Measurements from ENCODE around the gene MPZL2.
"Not testable (repeated sequence)": the region's sequence is repeated elsewhere in the genome, so short reads cannot be mapped to it uniquely, and the experiment has no call there.

The MPZL2 gene

GRCh38 chr11:118263695-118264568 is at the start of gene MPZL2:
MPZL2 (minus strand) TSS chr11:118264297; CDS start chr11:118264153, 144 bp downstream.
- DNase-seq, result no peak

DNA sequence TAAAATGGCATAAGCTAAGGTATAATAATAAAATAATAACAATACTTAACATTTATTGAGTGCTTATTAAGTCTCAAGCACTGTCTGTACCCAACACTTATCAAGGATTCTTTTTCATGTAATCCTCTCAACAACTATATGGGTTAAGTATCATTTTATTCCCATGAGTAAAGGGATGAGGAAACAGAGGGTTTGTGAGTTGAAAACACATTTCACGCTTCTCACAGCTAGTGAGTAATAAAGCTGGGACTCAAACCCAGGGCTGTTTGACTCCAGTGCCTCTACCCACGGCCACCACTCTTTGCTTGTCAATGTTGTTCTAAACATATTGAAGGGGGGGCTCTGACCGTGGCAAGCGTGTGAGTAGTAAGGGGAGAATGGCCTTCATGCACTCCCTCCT is 49.1 kb upstream of the MPZL2 start:
- DNase-seq, result no peak

GRCh38 chr11:118312328-118312727 is 48.2 kb upstream of the MPZL2 start:
- no peak for DNase-seq

- no peak for DNase-seq
Observed at GRCh38 chr11:118311518-118311917, 47.4 kb upstream of the MPZL2 start.

DNA sequence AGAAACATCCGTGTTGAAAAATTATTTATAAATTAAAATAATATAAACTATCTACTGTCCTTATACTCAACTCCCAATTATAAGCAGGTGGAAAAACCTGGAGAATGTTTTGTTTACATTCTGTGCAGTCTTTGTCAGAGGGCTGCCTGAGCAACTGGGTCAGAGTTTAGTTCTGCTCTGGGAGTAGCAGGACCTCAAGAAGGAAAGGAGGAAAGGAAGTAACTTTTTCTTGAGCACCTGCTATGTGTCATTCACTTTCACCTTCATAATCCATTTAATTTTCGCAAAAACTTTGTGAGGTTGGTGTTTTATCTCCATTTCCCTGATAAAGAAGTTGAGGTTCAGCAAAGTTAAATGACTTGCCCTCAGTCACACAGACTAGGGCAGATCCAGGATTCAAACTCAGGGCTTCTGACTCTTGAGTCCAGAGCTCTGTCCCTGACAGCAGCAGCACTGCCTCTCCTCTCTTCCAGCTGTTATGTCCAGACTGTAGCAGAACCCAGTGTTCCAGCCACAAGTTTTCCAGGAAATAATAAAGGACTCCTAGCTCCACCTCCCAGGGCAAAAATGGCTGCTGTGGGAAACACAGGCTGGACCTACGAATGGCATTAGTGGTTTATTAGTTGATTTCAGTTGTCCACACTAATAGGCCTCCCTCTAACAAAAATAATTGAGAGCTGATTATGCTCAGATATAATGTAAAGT is 46.8 kb upstream of the MPZL2 start:
- DNase-seq, result no peak

GRCh38 chr11:118310271-118310670 is 46.2 kb upstream of the MPZL2 start:
- no peak for DNase-seq

DNA sequence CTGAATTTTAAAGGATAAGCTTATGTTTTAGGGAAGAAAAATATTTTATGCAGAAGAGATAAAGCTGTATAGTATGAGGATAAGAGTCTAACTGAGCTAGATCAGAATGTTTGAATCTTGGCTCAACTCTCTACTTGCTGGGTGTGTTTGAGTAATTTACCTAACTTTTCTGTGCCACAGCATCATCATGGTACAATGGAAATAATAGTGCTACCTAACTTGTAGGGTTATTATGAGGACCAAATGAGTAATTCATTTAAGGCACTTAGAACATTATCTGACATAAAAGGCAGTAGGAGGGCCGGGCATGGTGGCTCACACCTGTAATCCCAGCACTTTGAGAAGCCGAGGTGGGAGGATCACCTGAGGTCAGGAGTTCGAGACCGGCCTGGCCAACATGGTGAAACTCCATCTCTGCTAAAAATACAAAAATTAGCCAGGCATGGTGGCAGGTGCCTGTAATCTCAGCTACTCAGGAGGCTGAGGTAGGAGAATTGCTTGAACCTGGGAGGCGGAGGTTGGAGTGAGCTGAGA is 45.0 kb upstream of the MPZL2 start:
- DNase-seq, result not testable (repeated sequence)

- no peak for DNase-seq
Observed at GRCh38 chr11:118306556-118306955, 42.5 kb upstream of the MPZL2 start.

- DNase-seq, result no peak
Observed at GRCh38 chr11:118305726-118306125, 41.6 kb upstream of the MPZL2 start.

DNA sequence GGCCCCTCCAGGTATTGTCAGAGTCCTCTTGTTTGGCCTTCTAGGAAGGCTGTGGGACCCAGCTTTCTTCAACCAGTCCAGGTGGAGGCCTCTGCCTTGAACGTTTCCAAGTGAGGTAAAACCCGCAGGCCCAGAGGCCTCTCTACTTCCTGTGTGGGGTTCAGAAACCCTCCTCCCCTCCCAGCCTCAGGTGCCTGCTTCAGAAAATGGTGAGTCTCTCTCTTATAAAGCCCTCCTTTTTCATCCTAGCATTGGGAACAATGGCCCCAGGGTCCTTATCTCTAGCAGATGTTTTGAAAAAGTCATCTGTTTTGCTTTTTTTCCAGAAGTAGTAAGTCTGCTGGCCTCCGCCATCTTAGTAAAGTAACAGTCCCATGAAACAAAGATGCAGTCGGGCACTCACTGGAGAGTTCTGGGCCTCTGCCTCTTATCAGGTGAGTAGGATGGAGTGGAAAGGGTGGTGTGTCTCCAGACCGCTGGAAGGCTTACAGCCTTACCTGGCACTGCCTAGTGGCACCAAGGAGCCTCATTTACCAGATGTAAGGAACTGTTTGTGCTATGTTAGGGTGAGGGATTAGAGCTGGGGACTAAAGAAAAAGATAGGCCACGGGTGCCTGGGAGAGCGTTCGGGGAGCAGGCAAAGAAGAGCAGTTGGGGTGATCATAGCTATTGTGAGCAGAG is 40.6 kb upstream of the MPZL2 start, which contains the start of gene CD3E:
CD3E (plus strand) TSS at position 163 of the 681 bp plus-strand sequence; CDS start at position 386, 223 bp downstream.
- no peak for DNase-seq

GRCh38 chr11:118304227-118304567 is 40.1 kb upstream of the MPZL2 start:
- DNase-seq, result no peak

- DNase-seq, result no peak
Observed at GRCh38 chr11:118301600-118302195, 37.6 kb upstream of the MPZL2 start.

- no peak for DNase-seq
Observed at GRCh38 chr11:118295815-118296454, 31.8 kb upstream of the MPZL2 start.

DNA sequence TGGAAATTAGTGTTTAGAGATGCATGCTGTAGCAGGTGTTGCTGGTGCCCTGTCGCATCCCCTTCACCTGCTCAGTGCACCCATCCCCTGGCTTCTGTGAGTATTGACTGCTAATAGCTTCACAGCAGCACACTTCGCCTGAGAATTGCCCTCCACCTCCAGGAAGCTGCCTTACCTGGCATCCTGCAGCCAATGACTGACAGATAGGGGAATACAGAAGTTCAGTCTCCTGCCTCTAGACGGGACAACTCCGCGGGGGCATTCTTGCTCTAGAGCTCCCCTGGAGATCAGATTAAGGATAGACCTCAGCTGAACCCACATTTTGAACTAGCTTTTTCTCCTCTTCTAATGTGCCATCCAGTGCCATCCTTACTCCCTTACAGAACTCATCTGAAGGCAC is 31.1 kb upstream of the MPZL2 start:
- no peak for DNase-seq

- no peak for DNase-seq
Observed at GRCh38 chr11:118294053-118294452, 30.0 kb upstream of the MPZL2 start.

GRCh38 chr11:118291477-118292135 is 27.5 kb upstream of the MPZL2 start:
- DNase-seq, result no peak

DNA sequence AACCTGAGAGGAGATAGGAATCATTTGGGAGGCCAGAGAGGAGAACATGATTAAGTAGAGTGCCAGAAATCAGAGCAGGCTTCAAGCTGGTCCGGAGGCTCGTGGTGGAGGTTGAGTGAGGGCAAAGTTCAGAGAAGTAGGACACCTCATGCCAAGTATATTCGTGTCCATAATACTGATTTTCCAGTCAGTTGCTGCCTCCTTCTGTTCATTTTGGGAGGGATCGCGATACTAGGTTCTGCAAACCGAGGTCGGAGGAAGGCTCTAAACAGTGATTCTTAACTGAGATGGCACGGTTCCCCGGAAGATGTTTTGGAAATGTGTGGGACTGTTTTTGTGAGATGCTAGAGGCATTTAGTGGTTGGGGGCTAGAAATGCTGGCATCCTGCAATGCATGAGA is 26.8 kb upstream of the MPZL2 start:
- DNase-seq, result no peak

GRCh38 chr11:118289401-118289800 is 25.3 kb upstream of the MPZL2 start:
- no peak for DNase-seq

- no peak for DNase-seq
Observed at GRCh38 chr11:118287006-118287405, 22.9 kb upstream of the MPZL2 start.

- DNase-seq, result no peak
Observed at GRCh38 chr11:118286545-118286944, 22.4 kb upstream of the MPZL2 start.

- no peak for DNase-seq
Observed at GRCh38 chr11:118283756-118284350, 19.8 kb upstream of the MPZL2 start.

All from NCI-H187 (cell line).